Choroid plexus epithelial cell (primary cell): ENCODE results near the gene ARG2.
A peak's percentile ranks its signal among the peaks of the same experiment; 100 is the strongest.

Experiments used
- DNase-seq: peaks from one replicate; pipeline ENCODE4 v3.0.0-alpha.2; 2010; ENCODE audit warnings: low read depth
- H3K4me3 ChIP-seq: 2 replicates; pipeline ENCODE4 v1.5.1; 2011; ENCODE audit warnings: low read depth, mild to moderate bottlenecking, control low read depth, low read length, moderate library complexity
- TF ChIP-seq, protein P1 (sequence below): conservative IDR thresholded peaks from 2 replicates; pipeline ENCODE4 v1.5.1; 2011; ENCODE audit warnings: low read depth, mild to moderate bottlenecking, control low read depth, inconsistent platforms, low read length, moderate library complexity

Gene ARG2

DNA sequence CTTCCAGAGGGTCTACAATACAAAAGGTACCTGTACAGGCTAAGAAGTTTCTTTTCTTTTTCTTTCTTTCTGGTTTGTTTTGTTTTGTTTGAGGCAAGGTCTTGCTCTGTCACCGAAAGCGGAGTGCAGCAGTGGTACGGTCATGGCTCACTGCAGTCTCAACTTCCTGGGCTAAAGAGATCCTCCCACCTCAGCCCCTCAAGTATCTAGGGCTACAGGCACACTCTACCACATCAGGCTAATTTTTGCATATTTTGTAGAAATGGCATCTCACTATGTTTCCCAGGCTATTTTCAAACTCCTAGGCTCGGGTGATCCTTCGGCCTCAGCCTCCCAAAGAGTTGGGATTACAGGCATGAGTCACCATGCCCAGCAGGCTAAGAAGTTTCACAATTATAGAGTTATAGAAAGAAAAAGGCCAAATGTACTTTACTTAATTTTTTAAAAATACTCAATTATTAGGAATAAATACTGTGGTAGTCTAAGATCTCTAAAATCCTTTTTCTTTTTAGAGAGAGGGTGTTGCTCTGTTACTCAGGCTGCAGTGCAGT, 16.6 kb upstream of the ARG2 start:
- TF ChIP-seq, protein P1, sequence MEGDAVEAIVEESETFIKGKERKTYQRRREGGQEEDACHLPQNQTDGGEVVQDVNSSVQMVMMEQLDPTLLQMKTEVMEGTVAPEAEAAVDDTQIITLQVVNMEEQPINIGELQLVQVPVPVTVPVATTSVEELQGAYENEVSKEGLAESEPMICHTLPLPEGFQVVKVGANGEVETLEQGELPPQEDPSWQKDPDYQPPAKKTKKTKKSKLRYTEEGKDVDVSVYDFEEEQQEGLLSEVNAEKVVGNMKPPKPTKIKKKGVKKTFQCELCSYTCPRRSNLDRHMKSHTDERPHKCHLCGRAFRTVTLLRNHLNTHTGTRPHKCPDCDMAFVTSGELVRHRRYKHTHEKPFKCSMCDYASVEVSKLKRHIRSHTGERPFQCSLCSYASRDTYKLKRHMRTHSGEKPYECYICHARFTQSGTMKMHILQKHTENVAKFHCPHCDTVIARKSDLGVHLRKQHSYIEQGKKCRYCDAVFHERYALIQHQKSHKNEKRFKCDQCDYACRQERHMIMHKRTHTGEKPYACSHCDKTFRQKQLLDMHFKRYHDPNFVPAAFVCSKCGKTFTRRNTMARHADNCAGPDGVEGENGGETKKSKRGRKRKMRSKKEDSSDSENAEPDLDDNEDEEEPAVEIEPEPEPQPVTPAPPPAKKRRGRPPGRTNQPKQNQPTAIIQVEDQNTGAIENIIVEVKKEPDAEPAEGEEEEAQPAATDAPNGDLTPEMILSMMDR = no peak
- peak; percentile 57 for DNase-seq
- H3K4me3 ChIP-seq = no peak overlapping the region

DNA sequence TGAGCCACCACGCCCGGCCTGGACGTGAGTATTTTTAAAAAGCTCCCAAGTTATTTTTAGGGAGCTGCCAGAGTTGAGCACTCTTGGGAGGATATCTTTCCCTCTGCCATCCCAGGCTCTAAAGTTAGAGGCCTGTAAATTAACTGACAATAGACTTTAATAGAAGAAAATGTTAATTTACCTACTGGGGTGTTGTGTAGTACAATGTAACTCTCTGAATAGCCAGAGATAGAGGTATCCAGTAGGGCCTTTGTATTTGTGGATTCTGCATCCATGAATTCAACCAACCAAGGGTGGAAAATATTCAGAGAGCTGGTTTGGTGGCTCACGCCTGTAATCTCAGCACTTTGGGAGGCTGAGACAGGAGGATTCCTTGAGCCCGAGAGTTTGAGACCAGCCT, 12.1 kb upstream of the ARG2 start:
- no peak overlapping the region for H3K4me3 ChIP-seq
- DNase-seq = no peak
- TF ChIP-seq, protein P1 = no peak

DNA sequence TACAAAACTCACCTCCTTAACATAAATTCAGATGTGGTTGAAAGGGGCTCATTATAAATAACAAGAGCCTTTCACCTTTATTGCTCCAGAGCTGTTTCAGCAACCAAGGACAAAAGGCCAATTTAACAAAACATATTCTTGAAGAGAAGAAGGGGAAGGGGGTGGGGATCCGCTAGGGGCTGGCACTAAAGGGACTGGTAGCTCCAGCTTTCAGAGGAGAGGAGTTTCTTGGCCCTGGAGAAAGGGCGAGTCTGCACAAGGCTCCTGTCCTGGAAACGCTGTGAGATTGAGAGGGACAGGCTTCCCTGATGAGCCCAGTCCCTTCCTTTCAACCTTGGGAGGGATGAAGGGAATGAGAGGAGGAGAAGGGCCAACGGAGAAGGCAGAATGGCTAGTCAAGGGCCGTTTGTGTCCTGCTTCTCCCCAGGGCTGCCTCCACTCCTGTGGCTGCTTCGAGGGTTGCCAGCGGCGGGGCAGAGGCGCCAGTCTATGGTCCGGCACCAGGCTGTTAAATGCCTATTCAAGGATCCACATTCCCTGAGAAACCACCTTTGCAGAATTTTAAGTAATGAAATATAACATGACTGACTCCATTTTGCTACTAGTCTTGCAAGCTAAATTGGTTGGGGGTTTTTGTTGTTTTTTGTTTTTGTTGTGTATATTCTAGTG, 9.9 kb upstream of the ARG2 start:
- H3K4me3 ChIP-seq = no peak overlapping the region
- no peak for DNase-seq
- TF ChIP-seq, protein P1 = no peak

DNA sequence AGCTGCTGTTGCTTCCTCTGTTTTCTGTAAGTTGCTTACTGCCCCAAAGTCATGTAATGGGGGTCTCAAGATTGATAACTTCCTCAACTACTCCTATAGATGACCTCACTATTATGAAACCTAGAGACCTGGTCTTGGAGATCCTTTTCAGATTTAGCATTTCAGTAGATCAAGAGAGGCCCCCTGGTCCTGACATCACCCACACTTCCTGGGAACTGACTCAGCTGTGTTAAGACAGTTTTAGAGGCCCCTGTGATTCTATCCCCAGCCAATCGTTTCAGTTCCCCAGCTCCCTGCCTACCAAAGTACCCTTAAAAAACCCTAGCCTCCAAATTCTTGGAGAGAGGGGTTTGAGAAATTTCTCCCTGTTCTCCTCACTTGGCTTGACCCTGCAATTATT, 9.2 kb upstream of the ARG2 start:
- TF ChIP-seq, protein P1 = no peak
- no peak for DNase-seq
- H3K4me3 ChIP-seq = no peak overlapping the region

DNA sequence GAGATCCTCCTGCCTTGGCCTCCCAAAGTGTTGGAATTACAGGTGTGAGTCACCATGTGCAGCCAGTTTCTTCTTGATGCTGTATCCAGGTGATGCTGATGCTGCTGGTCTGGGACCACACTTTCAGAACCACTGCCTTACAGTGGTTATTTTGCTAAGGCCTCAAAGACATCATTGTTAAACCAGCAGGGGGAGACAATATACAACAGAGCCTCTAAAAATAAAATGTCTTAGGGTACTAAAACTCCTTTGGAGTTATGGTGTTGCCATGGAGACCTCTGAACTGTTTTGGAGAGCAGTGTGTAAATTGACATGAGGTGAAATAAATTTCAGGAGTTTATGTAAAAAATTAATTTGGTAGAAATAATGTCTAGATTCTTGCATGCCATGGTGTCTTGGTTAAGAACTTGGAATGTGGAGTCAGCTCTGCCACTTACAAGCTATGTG, 1.1 kb upstream of the ARG2 start:
- peak; percentile 91 for DNase-seq
- TF ChIP-seq, protein P1 = peak; percentile 74
- H3K4me3 ChIP-seq = no peak overlapping the region

DNA sequence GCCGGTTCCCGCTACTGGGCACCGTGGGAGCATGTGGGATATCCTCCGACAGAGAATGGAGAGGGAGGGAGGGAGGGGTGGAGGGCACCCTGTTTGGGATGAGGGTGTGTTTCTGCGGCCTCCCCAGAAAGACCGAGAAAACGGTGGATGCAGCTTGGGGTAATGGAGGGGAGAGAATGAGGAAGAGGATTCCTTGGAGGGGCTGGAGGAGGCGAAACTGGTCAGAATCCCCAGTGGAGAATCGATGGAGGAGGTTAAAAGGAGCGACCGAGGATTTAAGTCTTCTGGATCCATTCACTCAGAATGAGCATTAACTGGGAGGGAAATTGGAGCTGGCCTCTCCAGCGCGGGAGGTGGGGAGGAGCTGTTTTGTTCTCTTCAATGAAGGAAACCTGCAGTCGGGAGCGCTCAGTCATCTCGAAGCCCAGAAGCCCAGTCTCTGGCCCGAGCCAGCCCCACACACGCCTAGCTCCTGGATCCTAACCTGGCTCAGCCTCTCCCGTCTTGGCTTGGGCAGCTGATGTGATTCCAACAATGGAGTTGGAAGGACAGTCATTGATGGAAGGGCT, 581 bp downstream of the ARG2 start:
- TF ChIP-seq, protein P1 = no peak
- peak; percentile 27 for DNase-seq
- peak overlapping the region; percentile 66 for H3K4me3 ChIP-seq
